IMR-90 (cell line): ENCODE data around the gene CPNE9. TPM values are rescaled to one million over a fixed set of nuclear protein-coding genes. Genes with fewer than 3 reads are reported as not detected.

ENCODE experiments used
- ATAC-seq: fragments of 200-7000 bp; cut with Tn5 transposase; 2 replicates; pipeline ENCODE4 v1.9.1; 2020; ENCODE audit warnings: low read depth, mild to moderate bottlenecking, moderate library complexity
- BruUV-seq: library from RNA; stranded (reverse); fragments of 400-500 nt; replicated peaks from 2 replicates; lab custom pipeline; 2021; lab: Mats Ljungman, UMichigan
- CTCF ChIA-PET: fragments of 300-600 bp; formaldehyde crosslinking; extraction: SDS; loops from one replicate; lab custom pipeline; 2021; ENCODE audit warnings: antibody characterized with exemption; lab: Yijun Ruan, JAX
- POLR2A ChIA-PET: fragments of 300-600 bp; sonication (Branson Sonifier 250); formaldehyde crosslinking; loops from one replicate; lab custom pipeline; 2022; ENCODE audit warnings: antibody characterized with exemption; ENCODE audit not compliant: unreplicated experiment; lab: Charles Lee
- DNase-seq: peaks from one replicate; pipeline ENCODE4 v3.0.0; 2013
- H2AFZ ChIP-seq: replicated peaks from 2 replicates; pipeline ENCODE3; 2013; ENCODE audit warnings: low read length, mild to moderate bottlenecking; ENCODE audit not compliant: poor library complexity
- H2AK5ac ChIP-seq: 2 replicates; pipeline ENCODE4 v1.6.1; 2013; ENCODE audit warnings: low read depth, low read length, inconsistent platforms
- H2AK9ac ChIP-seq: replicated peaks from 2 replicates; pipeline ENCODE3; 2013; ENCODE audit warnings: mild to moderate bottlenecking, low read depth, low read length, moderate library complexity; ENCODE audit not compliant: poor library complexity
- H2BK120ac ChIP-seq: 2 replicates; pipeline ENCODE4 v1.6.1; 2013; ENCODE audit warnings: low read depth, low read length, inconsistent platforms
- H2BK15ac ChIP-seq: 3 replicates; pipeline ENCODE4 v1.6.1; 2013; ENCODE audit warnings: low read depth, low read length, inconsistent platforms
- H2BK20ac ChIP-seq: 2 replicates; pipeline ENCODE4 v1.6.1; 2013; ENCODE audit warnings: low read depth, mild to moderate bottlenecking, inconsistent platforms, low read length, moderate library complexity
- H2BK5ac ChIP-seq: 2 replicates; pipeline ENCODE4 v1.6.1; 2013; ENCODE audit warnings: mild to moderate bottlenecking, low read depth, low read length, inconsistent platforms; ENCODE audit not compliant: poor library complexity, severe bottlenecking
- H3K14ac ChIP-seq: replicated peaks from 2 replicates; pipeline ENCODE4 v1.6.1; 2013; ENCODE audit warnings: low read depth, low read length, inconsistent platforms
- H3K18ac ChIP-seq: 2 replicates; pipeline ENCODE4 v1.6.1; 2013; ENCODE audit warnings: low read depth, low read length, control low read depth
- H3K23ac ChIP-seq: 2 replicates; pipeline ENCODE4 v1.6.1; 2013; ENCODE audit warnings: low read depth, low read length, inconsistent platforms
- H3K27ac ChIP-seq: 2 replicates; pipeline ENCODE4 v1.5.1; 2013; ENCODE audit warnings: mild to moderate bottlenecking, control low read depth, low read length; ENCODE audit not compliant: insufficient read depth
- H3K27me3 ChIP-seq: 2 replicates; pipeline ENCODE4 v1.6.1; 2013; ENCODE audit warnings: low read length; ENCODE audit not compliant: control insufficient read depth, insufficient read depth
- H3K36me3 ChIP-seq: 2 replicates; pipeline ENCODE4 v1.6.1; 2013; ENCODE audit warnings: low read length, mixed read lengths; ENCODE audit not compliant: control insufficient read depth, insufficient read depth
- H3K4ac ChIP-seq: 2 replicates; pipeline ENCODE4 v1.6.1; 2013; ENCODE audit warnings: low read depth, low read length, inconsistent platforms
- H3K4me1 ChIP-seq: 2 replicates; pipeline ENCODE4 v1.6.1; 2013; ENCODE audit warnings: low read length, mixed read lengths; ENCODE audit not compliant: control insufficient read depth, insufficient read depth
- H3K4me2 ChIP-seq: 2 replicates; pipeline ENCODE4 v1.6.1; 2013; ENCODE audit warnings: low read depth, mild to moderate bottlenecking, control low read depth, low read length, moderate library complexity
- H3K4me3 ChIP-seq: 2 replicates; pipeline ENCODE4 v1.5.1; 2013; ENCODE audit warnings: low read depth, mild to moderate bottlenecking, control low read depth, low read length, moderate library complexity; ENCODE audit not compliant: insufficient read depth
- H3K56ac ChIP-seq: 2 replicates; pipeline ENCODE4 v1.6.1; 2013; ENCODE audit warnings: low read length, inconsistent platforms; ENCODE audit not compliant: insufficient read depth; ENCODE audit errors: extremely low read depth
- H3K79me1 ChIP-seq, 2 experiments: 2 replicates each; pipeline ENCODE4 v1.6.1; 2013; ENCODE audit warnings: low read length in 2 of 2, inconsistent platforms in 1 of 2, low read depth in 1 of 2
- H3K9ac ChIP-seq: 2 replicates; pipeline ENCODE4 v1.6.1; 2013; ENCODE audit warnings: low read depth, low read length, control low read depth
- H3K9me1 ChIP-seq: 2 replicates; pipeline ENCODE4 v1.6.1; 2013; ENCODE audit warnings: low read length, inconsistent platforms; ENCODE audit not compliant: insufficient read depth
- H3K9me3 ChIP-seq: 2 replicates; pipeline ENCODE4 v1.6.1; 2013; ENCODE audit warnings: low read length; ENCODE audit not compliant: control insufficient read depth, insufficient read depth
- H4K20me1 ChIP-seq: 2 replicates; pipeline ENCODE4 v1.6.1; 2013; ENCODE audit warnings: low read length, inconsistent platforms; ENCODE audit not compliant: insufficient read depth
- H4K5ac ChIP-seq: 2 replicates; pipeline ENCODE4 v1.6.1; 2013; ENCODE audit warnings: mild to moderate bottlenecking, low read depth, low read length, control low read depth
- H4K8ac ChIP-seq, 2 experiments: 2 replicates each; pipeline ENCODE4 v1.6.1; 2013; ENCODE audit warnings: low read depth in 2 of 2, low read length in 2 of 2, control low read depth in 1 of 2, inconsistent platforms in 1 of 2
- H4K91ac ChIP-seq: 2 replicates; pipeline ENCODE4 v1.6.1; 2013; ENCODE audit warnings: low read depth, low read length, inconsistent platforms; ENCODE audit not compliant: insufficient read depth
- CHD1 ChIP-seq: IDR thresholded peaks from 2 replicates; pipeline ENCODE4 v1.6.1; 2012; ENCODE audit warnings: low read depth, low read length, improper control_type of control experiment
- MAFK ChIP-seq: IDR thresholded peaks from 2 replicates; pipeline ENCODE4 v1.6.1; 2012; ENCODE audit warnings: low read depth, low read length, improper control_type of control experiment
- MAZ ChIP-seq: IDR thresholded peaks from 2 replicates; pipeline ENCODE4 v1.6.1; 2012; ENCODE audit warnings: low read depth, mild to moderate bottlenecking, low read length, improper control_type of control experiment, moderate library complexity, borderline replicate concordance
- NFE2L2 ChIP-seq: fragments of 150-350 bp; IDR thresholded peaks from 2 replicates; pipeline ENCODE4 v1.6.1; 2016; ENCODE audit warnings: low read depth, mild to moderate bottlenecking, low read length
- WGBS, 2 experiments: methylation state at CpG; one replicate each; pipeline versions ENCODE4 v1.1.5 to v1.1.7; 2013; ENCODE audit warnings: missing lambda C conversion rate in 2 of 2; ENCODE audit not compliant: insufficient read length in 1 of 2; ENCODE audit errors: extremely low coverage in 2 of 2; 5-methylcytosine and 5-hydroxymethylcytosine counted together
- dilution Hi-C: fragments of 300-500 bp; cut with HindIII; formaldehyde crosslinking; loops from one replicate; pipeline ENCODE4 v1.14.3; 2018; ENCODE audit warnings: low sequenced_read_pairs; ENCODE audit not compliant: unreplicated experiment
- in situ Hi-C: fragments of 300-500 bp; cut with MboI; formaldehyde crosslinking; loops from 3 replicates; pipeline ENCODE4 v1.14.3; 2019; ENCODE audit warnings: low sequenced_read_pairs, inconsistent platforms, mixed read lengths
- intact Hi-C: fragments of 100-400 bp; cut with micrococcal nuclease; formaldehyde crosslinking; loops from 2 replicates; pipeline ENCODE4 v1.10.0; 2022
- polyA plus RNA-seq, 3 experiments: library from polyadenylated mRNA; depleted of rRNA; stranded (reverse); fragments of >200 nt; gene quantifications; 2 replicates each; pipeline ENCODE4 v1.2.3, GENCODE V29; 2012; ENCODE audit warnings: low replicate concordance in 1 of 3
- total RNA-seq: library from RNA; depleted of rRNA; stranded (reverse); fragments of >200 nt; gene quantifications from 2 replicates; pipeline ENCODE4 v1.2.3, GENCODE V29; 2012

The CPNE9 gene
- total and polyA plus RNA-seq, 2 of the 4 experiments (the other 2 are of a cell fraction), result not detected

GRCh38 chr3:9691636-9692035 lies 12.0 kb upstream of the CPNE9 start:
- Histone ChIP-seq H3K27me3 (no peaks in the 10 kb centered on the region), H3K9ac (no peak overlapping the region), H3K4me3 (no peak overlapping the region), H2BK5ac (no peak overlapping the region), H3K4me1 (no peaks in the 10 kb centered on the region), H3K18ac (no peak overlapping the region), H3K79me1 (no peaks in the 10 kb centered on the region), H3K56ac (no peak overlapping the region), H2AFZ (no peak overlapping the region), H4K91ac (no peak overlapping the region), H2AK9ac (no peak overlapping the region), H3K36me3 (peaks cover 62% of the 10 kb centered on the region), H4K8ac (no peak overlapping the region), H3K4me2 (no peak overlapping the region), H3K9me1 (no peaks in the 10 kb centered on the region; the same call in 1 of the 2 replicates), H3K4ac (no peak overlapping the region), H2AK5ac (no peak overlapping the region), H4K5ac (no peak overlapping the region), H4K20me1 (no peaks in the 10 kb centered on the region; the same call in 1 of the 2 replicates), H3K9me3 (no peaks in the 10 kb centered on the region), H2BK120ac (no peak overlapping the region), H3K14ac (no peak overlapping the region), H2BK15ac (no peak overlapping the region), H3K27ac (no peak overlapping the region), H3K23ac (no peak overlapping the region), H2BK20ac (no peak overlapping the region)
- DNase-seq (no peak), ATAC-seq (no peak)
- dilution Hi-C loops, result no loop called here
- intact Hi-C loops, result no loop called here
- in situ Hi-C loops, result no loop called here
- ChIA-PET CTCF (no interaction called here), POLR2A (interaction anchor here (0.5 kb wide), 1 partner anchor 27 kb away, joined by 17 read pairs; no protein-coding TSS in a partner anchor)
- WGBS, 2 experiments, result no CpG with 5 or more reads among the region's 2 CpGs
- no peak for TF ChIP-seq NFE2L2
- no peak for TF ChIP-seq CHD1
- TF ChIP-seq MAFK, result no peak
- TF ChIP-seq MAZ, result no peak
- no TSS peak for BruUV-seq
